OCI-LY1 (cell line): Measurements from ENCODE around the gene SHMT2.

Experiments
- CTCF ChIP-seq: fragments of 200-600 bp; sonication (generic), shearing (Covaris generic); IDR thresholded peaks from 2 replicates; pipeline ENCODE4 v1.5.1; 2017; ENCODE audit warnings: mild to moderate bottlenecking, antibody characterized with exemption, low read length, moderate library complexity, mixed read lengths
- EZH2 ChIP-seq: fragments of 200-600 bp; sonication (generic), shearing (Covaris generic); IDR thresholded peaks from 2 replicates; pipeline ENCODE4 v1.8.0; 2017; ENCODE audit warnings: borderline replicate concordance, mixed run types, mild to moderate bottlenecking, antibody characterized with exemption, low read length, moderate library complexity, mixed read lengths

- TF ChIP-seq CTCF (no peak), EZH2 (no peak)
Observed at GRCh38 chr12:57273516-57273915, 44.0 kb downstream of the SHMT2 start.
